ENCODE measurements around the gene SLC22A16. TPM values are rescaled to one million over a fixed set of nuclear protein-coding genes. Genes with fewer than 3 reads are reported as not detected.
A peak's percentile ranks its signal among the peaks of the same experiment; 100 is the strongest.
"Not testable (repeated sequence)": the region's sequence is repeated elsewhere in the genome, so short reads cannot be mapped to it uniquely, and the experiment has no call there.

SLC22A16 gene
- total RNA-seq, 1 donor from 2014 or later: not detected

GRCh38 chr6:110491299-110491643, 14.9 kb upstream of the SLC22A16 start:
- no peak for DNase-seq (ENCODE audit: low read depth)

- DNase-seq (ENCODE audit: low read depth): peak; percentile 62
Measured at GRCh38 chr6:110490110-110490509, 13.7 kb upstream of the SLC22A16 start.

- DNase-seq (ENCODE audit: low read depth): no peak
Measured at GRCh38 chr6:110488606-110489190, 12.3 kb upstream of the SLC22A16 start.

GRCh38 chr6:110487968-110488381, 11.6 kb upstream of the SLC22A16 start:
- not testable (repeated sequence) for DNase-seq (ENCODE audit: low read depth)

GRCh38 chr6:110486756-110487155, 10.3 kb upstream of the SLC22A16 start:
- no peak for DNase-seq (ENCODE audit: low read depth)

- DNase-seq (ENCODE audit: low read depth): peak; percentile 49
Measured at GRCh38 chr6:110485491-110485890, 9.1 kb upstream of the SLC22A16 start.

GRCh38 chr6:110484321-110484720, 7.9 kb upstream of the SLC22A16 start:
- DNase-seq (ENCODE audit: low read depth): no peak

GRCh38 chr6:110482774-110483400, 6.5 kb upstream of the SLC22A16 start:
- DNase-seq (ENCODE audit: low read depth): no peak

- DNase-seq (ENCODE audit: low read depth): no peak
Measured at GRCh38 chr6:110481081-110481480, 4.7 kb upstream of the SLC22A16 start.

- peak; percentile 14 for DNase-seq (ENCODE audit: low read depth)
Measured at GRCh38 chr6:110475066-110475653, 1.3 kb downstream of the SLC22A16 start.

GRCh38 chr6:110474500-110474899, 1.9 kb downstream of the SLC22A16 start:
- no peak for DNase-seq (ENCODE audit: low read depth)

GRCh38 chr6:110472739-110473138, 3.7 kb downstream of the SLC22A16 start:
- DNase-seq (ENCODE audit: low read depth): no peak

- DNase-seq (ENCODE audit: low read depth): no peak
Measured at GRCh38 chr6:110471726-110472365, 4.6 kb downstream of the SLC22A16 start.

GRCh38 chr6:110468731-110469130, 7.7 kb downstream of the SLC22A16 start:
- no peak for DNase-seq (ENCODE audit: low read depth)

GRCh38 chr6:110467566-110468140, 8.8 kb downstream of the SLC22A16 start:
- DNase-seq (ENCODE audit: low read depth): no peak

GRCh38 chr6:110462884-110463481, 13.4 kb downstream of the SLC22A16 start:
- DNase-seq (ENCODE audit: low read depth): no peak

- DNase-seq (ENCODE audit: low read depth): no peak
Measured at GRCh38 chr6:110461376-110461775, 15.0 kb downstream of the SLC22A16 start.

GRCh38 chr6:110459137-110459536, 17.3 kb downstream of the SLC22A16 start:
- DNase-seq (ENCODE audit: low read depth): no peak

GRCh38 chr6:110458476-110458875, 17.9 kb downstream of the SLC22A16 start:
- no peak for DNase-seq (ENCODE audit: low read depth)

GRCh38 chr6:110457567-110458175, 18.7 kb downstream of the SLC22A16 start:
- peak; percentile 20 for DNase-seq (ENCODE audit: low read depth)

GRCh38 chr6:110456694-110457093, 19.7 kb downstream of the SLC22A16 start:
- DNase-seq (ENCODE audit: low read depth): no peak
